ENCODE measurements around the gene UBXN4.
"Not testable (repeated sequence)": the region's sequence is repeated elsewhere in the genome, so short reads cannot be mapped to it uniquely, and the experiment has no call there.

The UBXN4 gene

DNA sequence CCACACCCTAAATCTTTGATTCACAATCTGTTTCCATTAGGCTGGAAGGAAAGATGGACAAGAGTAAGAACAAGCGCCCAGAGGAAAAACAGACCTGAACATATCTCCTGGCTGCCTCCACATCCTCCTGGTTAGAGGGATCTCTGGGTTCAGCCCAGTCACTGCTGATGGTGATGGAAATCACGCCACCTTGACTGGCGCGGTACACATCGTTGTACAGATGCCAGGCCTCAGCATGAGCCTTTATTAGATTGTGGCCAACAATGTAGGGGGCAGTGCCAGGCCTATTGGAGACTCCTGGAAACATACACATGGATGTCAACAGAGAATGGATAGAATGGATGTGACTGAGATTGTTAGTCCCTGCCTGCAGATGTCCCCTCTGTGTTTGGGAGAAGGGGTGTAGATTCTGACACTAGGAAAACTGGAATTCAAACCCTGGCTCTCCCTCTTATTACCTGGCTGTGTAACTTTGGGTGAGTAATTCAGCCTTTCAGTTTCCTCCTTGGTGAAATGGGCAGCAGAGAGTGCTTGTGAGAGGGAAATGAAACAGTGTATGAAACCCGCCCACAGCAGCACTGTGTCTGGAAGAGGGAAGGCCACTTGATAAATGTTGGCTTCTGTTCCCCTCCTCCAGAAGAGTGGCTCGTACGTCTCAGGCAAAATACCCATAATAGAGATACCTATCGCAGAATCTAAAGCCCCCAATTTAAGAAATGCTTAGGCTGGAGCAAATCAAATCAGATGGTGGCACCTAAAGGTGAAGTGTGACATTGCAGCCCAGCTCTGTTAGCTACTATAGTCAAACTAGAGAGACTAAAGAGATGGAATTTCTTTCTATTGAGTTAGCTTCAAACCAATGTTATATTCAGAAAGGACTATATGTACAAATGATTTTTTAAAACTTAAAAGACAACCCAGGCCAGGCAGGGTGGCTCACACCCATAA is 59.1 kb downstream of the UBXN4 start:
- no peak for FAIRE-seq
- no peak for DNase-seq (ENCODE audit: insufficient read length, low spot score)

GRCh38 chr2:135802350-135802749 is 60.7 kb downstream of the UBXN4 start:
- peak; percentile 33 for FAIRE-seq
- no peak for DNase-seq (ENCODE audit: insufficient read length, low spot score)

GRCh38 chr2:135803278-135803677 is 61.6 kb downstream of the UBXN4 start:
- FAIRE-seq (no peak), DNase-seq (ENCODE audit: insufficient read length, low spot score) (no peak)

DNA sequence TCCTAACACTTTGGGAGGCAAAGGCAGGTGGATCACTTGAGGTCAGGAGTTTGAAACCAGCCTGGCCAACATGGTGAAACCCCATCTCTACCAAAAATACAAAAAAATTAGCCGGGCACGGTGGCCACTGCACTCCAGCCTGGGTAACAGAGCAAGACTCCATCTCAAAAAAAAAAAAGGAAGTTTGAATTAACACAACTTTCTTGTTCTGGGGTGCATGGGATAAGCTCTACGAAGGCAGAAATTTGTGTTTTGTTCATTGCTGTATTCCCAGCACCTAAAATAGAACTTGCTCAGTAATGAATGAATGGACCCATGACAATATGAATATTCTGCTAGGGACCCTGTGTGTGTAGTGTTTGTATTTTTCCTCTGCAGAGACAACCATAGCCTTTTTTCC is 66.2 kb downstream of the UBXN4 start:
- not testable (repeated sequence) for FAIRE-seq; DNase-seq (ENCODE audit: insufficient read length, low spot score)

DNA sequence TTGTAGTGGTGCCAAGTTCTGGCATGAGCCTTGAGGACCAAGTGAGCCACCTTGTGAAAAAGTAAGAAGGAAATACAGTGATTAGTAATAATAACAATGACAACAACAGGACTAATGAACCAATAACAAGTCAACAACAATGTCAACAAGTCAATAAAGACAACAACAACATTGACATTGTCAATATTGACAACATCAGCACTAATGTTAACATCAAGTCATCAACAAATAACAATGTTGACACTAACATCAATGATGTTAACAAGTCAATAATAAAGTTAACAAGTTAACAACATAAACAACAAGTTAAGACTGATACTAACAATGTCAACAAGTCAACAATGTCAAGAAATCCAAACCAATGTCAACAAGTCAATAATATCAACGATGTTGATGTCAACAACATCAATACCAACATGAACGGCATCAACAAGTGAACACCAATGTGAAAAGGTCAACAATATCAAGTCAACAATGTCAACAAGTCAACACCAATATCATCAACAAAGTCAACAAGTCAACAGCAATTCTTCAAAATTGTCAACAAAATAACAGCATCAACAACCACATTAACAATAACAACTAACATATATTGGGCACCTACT is 71.4 kb downstream of the UBXN4 start:
- FAIRE-seq = no peak

DNA sequence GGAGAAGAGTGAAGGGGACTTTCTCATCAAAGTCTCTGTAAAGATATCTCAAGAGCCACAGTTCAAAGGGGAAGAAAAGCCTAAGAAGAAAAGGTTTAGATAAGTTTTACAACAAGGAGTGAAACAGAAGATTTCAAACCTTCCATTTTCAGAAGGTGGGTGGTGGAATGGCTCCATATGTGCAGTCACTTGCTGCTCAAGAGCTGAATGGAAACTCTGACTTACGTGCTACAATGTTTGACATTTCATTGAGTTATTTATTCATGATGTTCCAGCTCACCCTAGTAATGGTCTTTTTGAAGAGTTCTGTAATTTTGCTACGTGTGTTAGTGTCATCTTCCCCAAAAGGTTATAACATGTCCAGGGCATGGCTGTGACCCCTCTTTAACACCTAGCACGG is 73.6 kb downstream of the UBXN4 start:
- no peak for FAIRE-seq
- DNase-seq (ENCODE audit: insufficient read length, low spot score) = no peak

More for the DNA sequence above, 71.4 kb downstream of the UBXN4 start:
- DNase-seq (ENCODE audit: insufficient read length, low spot score) = no peak

- DNase-seq (ENCODE audit: insufficient read length, low spot score) = no peak
- FAIRE-seq = no peak
Measured at GRCh38 chr2:135817466-135817865, 75.8 kb downstream of the UBXN4 start.

DNA sequence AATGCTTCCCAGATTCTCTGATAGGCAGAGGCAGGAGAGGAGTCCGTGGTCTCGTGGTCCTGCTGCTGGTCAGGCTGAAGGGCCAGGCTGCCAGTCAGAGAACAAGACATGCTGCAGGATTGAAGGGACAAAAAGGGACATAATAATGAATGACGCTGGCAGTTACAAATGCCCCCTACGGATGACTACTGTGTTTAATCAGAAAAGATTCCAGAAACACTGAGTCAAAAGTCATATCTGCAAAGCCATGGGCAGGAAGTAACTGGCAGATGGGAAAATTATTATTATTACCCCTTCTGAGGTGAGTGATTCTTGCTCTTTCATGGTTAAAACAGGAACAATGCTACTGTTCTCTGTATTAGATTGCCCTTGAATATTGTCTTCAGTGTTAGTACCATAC is 76.3 kb downstream of the UBXN4 start:
- no peak for FAIRE-seq

DNA sequence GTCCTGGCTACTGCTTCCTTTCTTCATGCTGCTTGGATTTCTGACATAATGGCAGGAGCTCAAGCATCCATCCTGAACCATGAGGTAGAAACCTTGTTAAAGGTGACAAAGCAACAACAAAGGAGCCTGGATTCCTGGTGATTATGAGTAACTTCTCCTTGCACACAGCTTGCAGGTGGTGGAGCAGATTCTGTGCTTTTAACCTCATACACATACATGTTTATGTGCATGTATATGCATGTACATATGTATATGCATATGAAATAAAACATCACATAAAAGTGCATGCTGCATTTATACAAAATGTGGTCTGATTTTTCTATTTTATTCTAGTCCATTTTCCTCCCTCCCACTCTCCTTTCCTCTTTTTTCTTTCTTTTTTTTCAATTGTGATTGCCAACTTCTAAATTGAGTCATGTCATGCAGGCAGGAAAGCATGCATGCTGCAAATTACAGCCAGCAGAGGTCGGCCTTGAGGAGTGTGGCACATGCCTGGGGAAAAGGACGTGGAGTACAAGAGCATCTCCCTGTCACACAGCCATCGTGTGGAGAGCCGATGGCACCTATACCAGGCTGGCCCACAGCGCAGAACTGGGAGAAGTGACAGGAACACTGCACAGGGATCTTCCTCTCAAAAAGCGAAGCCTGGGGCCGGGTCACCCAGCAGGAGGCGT is 77.4 kb downstream of the UBXN4 start:
- no peak for DNase-seq (ENCODE audit: insufficient read length, low spot score)
- FAIRE-seq = peak; percentile 80

More for the DNA sequence above, 76.3 kb downstream of the UBXN4 start:
- no peak for DNase-seq (ENCODE audit: insufficient read length, low spot score)

DNA sequence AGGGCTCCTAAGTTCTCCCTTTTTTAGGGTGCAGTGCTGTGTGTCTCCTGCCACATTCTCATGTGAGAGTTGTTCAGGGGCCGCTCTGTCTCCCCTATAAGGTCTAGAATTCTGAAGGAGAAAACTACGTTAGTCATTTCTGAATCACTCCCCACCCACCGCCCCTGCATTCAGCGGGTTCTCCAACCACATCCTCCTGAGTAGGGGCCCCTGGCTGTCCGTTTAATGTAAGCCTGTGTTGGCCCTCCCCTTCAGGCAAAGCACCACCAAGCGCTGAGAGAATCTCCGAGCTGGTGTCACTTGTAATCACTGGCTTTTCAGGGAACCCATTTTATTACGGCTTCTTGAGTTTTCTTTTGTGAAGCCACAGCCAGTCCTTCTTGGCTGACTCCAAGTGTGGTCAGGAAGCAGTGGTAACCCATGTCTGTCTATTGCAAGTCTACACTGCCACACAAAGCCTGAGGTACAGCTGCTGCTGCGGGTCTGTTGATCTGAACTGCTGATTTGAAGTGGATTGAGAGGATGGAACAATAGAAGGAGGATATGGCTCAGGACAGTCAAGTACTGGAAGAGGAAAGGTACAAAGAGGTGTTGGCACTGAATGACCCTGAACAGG is 78.5 kb downstream of the UBXN4 start:
- FAIRE-seq (no peak), DNase-seq (ENCODE audit: insufficient read length, low spot score) (peak; percentile 15)

- no peak for FAIRE-seq
- no peak for DNase-seq (ENCODE audit: insufficient read length, low spot score)
Measured at GRCh38 chr2:135821190-135821589, 79.5 kb downstream of the UBXN4 start.

- DNase-seq (ENCODE audit: insufficient read length, low spot score) (no peak), FAIRE-seq (no peak)
Measured at GRCh38 chr2:135822855-135823254, 81.2 kb downstream of the UBXN4 start.

DNA sequence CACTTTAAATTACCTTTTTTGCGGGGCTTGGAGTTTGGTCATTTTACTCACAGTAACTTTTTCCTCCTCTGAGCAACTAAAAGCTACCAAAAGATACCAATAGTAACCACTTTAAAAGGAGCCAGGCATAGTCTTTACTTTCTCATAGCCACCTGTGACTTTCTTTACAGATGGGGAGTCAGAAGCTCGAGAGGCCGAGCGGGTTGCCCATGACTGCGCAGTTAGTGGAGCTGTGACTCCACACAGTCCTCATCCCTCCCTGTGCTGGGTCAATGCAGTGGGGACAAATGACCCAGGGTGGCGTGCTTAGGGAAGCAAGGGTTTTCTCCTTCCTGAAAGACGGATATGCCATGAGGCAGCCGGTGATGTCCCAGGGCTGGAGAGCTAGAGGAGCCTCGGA is 83.5 kb downstream of the UBXN4 start:
- DNase-seq (ENCODE audit: insufficient read length, low spot score) = no peak
- FAIRE-seq = no peak

- FAIRE-seq (no peak), DNase-seq (ENCODE audit: insufficient read length, low spot score) (no peak)
Measured at GRCh38 chr2:135825550-135826176, 84.0 kb downstream of the UBXN4 start.

DNA sequence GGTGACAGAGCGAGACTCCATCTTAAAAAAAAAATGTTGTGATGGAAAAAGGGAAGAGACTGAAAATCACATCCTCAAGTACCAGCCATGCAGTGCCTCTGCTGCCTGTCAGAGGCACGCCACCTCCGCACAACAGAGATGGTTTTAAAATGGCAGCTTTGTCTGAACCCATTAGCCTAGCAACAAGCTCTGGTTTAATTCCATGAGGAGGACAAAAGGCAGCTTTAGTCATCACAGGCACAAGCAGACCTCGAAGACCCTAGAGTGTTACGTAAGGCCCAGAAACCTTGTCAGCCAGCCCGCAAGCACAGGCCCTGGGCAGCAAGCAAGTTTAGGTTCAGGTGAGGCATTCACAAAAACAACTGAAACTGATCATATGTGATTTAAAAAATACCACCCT is 84.9 kb downstream of the UBXN4 start:
- FAIRE-seq = no peak

DNA sequence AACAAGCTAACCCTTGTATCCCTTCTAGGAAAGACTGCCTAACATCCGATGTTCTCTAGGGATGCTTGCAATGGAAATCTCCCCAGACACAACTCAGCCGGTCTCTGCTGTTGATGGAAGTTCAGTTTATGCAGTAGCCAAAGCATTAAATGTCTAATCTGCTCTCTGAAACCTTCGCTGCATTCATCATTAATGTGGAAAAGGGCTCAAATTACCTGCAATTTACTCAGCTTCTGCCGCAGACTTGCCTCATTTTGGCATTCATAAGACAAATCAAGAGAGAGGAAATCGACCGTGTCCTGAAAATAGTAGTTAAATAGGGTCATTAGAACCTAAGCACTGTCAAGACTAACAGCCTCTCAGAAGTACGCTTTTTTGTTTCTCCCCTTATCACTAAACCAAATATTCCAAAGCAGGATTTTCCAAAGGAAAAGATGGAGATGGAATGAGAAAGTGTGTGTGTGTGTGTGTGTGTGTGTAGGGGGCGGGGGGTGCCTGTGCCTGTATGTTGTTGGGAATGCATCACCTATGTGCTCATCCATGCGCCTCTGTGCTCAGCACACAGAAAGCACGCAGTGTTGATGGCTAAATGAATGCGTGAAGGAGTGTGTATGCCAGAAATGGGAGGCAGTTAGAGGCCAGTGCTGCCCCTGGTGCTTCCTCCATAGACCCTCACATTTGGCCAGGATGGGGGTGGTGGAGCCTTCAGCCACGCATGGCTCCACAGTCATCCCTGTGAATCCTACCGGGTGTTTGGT is 87.9 kb downstream of the UBXN4 start:
- DNase-seq (ENCODE audit: insufficient read length, low spot score) (no peak), FAIRE-seq (no peak)

More for the DNA sequence above, 84.9 kb downstream of the UBXN4 start:
- no peak for DNase-seq (ENCODE audit: insufficient read length, low spot score)

DNA sequence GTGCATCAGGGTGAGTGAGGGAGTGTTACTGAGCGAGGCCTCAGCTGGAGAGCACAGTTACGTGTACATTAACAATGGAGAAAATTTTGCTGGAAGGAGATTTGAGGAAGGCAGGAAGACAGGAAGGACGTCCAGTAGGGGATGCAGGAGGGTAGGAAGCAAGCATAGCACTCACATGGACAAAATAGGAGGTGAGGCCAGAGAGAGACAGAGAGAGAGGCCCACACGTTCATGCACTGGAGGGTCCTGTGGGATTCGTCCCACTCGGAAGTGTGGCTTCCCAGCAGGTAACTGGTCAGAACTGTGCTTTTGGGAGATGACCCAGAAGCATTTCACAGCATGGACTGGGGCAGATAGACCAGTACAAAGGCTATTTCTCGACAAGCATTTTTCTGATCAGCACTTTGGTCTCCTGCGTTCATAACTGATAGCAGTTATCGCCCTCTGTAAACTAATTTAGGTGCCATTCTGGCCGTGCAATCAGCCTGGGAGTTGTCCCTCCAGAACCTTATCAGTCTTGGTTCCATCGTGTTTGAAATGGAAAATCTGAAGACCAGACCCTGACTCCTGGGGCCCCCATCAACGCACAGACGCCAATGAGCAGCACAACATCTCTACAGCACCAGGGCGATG is 89.6 kb downstream of the UBXN4 start:
- FAIRE-seq (no peak), DNase-seq (ENCODE audit: insufficient read length, low spot score) (no peak)

DNA sequence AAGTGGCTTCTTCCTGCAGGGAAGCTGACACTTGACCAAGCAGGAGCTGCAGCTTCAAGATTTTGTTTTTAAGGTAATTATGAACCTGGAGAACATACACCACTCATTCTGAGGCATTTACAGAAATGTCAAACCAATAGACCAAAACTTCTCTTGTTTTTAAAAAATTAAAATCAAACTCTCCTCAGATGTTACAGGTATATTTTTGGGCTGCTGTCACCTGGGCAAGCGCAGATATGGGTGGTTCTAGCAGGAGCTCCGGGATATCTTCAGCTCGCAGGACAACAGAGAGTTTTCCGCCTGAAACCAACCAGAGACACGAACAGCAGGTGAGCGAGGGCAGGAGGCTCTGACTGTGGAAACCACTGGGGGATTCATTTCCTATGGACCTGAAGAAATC is 91.2 kb downstream of the UBXN4 start:
- DNase-seq (ENCODE audit: insufficient read length, low spot score) (no peak), FAIRE-seq (no peak)
